ENCODE measurements around the gene KCTD1. TPM values are rescaled to one million over a fixed set of nuclear protein-coding genes. Genes with fewer than 3 reads are reported as not detected.

Gene KCTD1
- total RNA-seq, 2 experiments from 2014 or later = 3.0 to 3.5 TPM

- no peaks in the 10 kb centered on the region for H3K4me1 Mint-ChIP-seq (ENCODE audit: low read depth)
- ATAC-seq = no peak
- DNase-seq = no peak
- no peaks in the 10 kb centered on the region for H3K9me3 Mint-ChIP-seq (ENCODE audit: insufficient read depth)
- ChIA-PET CTCF (no interaction called here), POLR2A (no interaction called here)
- no peak overlapping the region for H3K27ac Mint-ChIP-seq
- no peaks in the 10 kb centered on the region for H3K36me3 Mint-ChIP-seq (ENCODE audit: low read depth)
- no peak overlapping the region for H3K4me3 Mint-ChIP-seq
- no peaks in the 10 kb centered on the region for H3K27me3 Mint-ChIP-seq (ENCODE audit: low read depth)
Observed at GRCh38 chr18:26510337-26510736, 38.0 kb downstream of the KCTD1 start.

GRCh38 chr18:26506012-26506411 is 42.3 kb downstream of the KCTD1 start:
- no peak for DNase-seq
- H3K27me3 Mint-ChIP-seq (ENCODE audit: low read depth) = no peaks in the 10 kb centered on the region
- ATAC-seq = no peak
- H3K36me3 Mint-ChIP-seq (ENCODE audit: low read depth) = no peaks in the 10 kb centered on the region
- POLR2A ChIA-PET = no interaction called here
- no peak overlapping the region for H3K4me3 Mint-ChIP-seq
- no peaks in the 10 kb centered on the region for H3K4me1 Mint-ChIP-seq (ENCODE audit: low read depth)
- no peak overlapping the region for H3K27ac Mint-ChIP-seq
- CTCF ChIA-PET = no interaction called here
- no peaks in the 10 kb centered on the region for H3K9me3 Mint-ChIP-seq (ENCODE audit: insufficient read depth)

DNA sequence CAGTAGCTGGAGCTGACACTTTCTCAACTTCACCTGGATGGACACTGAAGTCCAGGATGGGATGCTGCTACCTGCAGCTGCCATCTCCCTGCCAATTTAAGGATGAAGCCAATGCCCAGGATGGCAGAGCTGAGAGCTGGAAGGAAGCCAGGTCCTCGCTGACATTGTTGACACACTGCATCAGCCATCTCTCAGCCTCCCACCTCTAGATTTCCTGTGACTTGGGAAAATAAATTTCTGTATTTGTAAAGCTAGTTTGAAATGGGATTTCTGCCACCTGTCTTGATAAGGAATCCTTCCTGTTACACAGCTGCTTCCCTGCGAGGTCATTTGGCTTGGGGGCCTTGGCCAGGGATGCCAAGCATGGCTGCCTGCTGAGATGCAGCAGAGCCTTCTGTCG is 43.5 kb downstream of the KCTD1 start:
- CTCF ChIA-PET = no interaction called here
- Mint-ChIP-seq H3K27me3 (ENCODE audit: low read depth) (no peaks in the 10 kb centered on the region), H3K4me1 (ENCODE audit: low read depth) (no peaks in the 10 kb centered on the region), H3K27ac (no peak overlapping the region), H3K4me3 (no peak overlapping the region), H3K9me3 (ENCODE audit: insufficient read depth) (no peaks in the 10 kb centered on the region), H3K36me3 (ENCODE audit: low read depth) (no peaks in the 10 kb centered on the region)
- POLR2A ChIA-PET = no interaction called here
- ATAC-seq (no peak), DNase-seq (no peak)

DNA sequence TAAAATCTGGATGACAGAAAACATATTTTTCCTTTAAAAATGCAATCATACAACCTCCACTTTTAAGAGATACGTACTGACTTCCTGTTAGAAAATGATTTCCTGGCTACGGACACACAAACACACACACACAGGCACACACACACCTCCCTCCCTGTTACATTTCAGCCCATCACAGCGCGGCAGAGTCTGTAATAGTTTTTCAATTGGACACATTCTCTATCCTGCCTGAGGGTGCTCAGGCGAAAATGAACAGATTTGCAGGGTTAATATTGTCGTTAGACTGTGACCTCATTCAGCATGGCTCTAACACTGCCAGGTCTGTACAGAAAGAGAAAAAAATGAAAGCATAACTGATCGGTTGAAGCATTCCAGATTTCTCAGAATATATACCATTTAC is 45.0 kb downstream of the KCTD1 start:
- no peaks in the 10 kb centered on the region for H3K36me3 Mint-ChIP-seq (ENCODE audit: low read depth)
- no peak overlapping the region for H3K27ac Mint-ChIP-seq
- no peaks in the 10 kb centered on the region for H3K9me3 Mint-ChIP-seq (ENCODE audit: insufficient read depth)
- CTCF ChIA-PET = no interaction called here
- no peak for DNase-seq
- H3K4me1 Mint-ChIP-seq (ENCODE audit: low read depth) = no peaks in the 10 kb centered on the region
- no peaks in the 10 kb centered on the region for H3K27me3 Mint-ChIP-seq (ENCODE audit: low read depth)
- H3K4me3 Mint-ChIP-seq = no peak overlapping the region
- no peak for ATAC-seq
- POLR2A ChIA-PET = no interaction called here

- H3K4me1 Mint-ChIP-seq (ENCODE audit: low read depth) = no peaks in the 10 kb centered on the region
- DNase-seq (no peak), ATAC-seq (no peak)
- no peaks in the 10 kb centered on the region for H3K9me3 Mint-ChIP-seq (ENCODE audit: insufficient read depth)
- CTCF ChIA-PET = no interaction called here
- POLR2A ChIA-PET = no interaction called here
- H3K27ac Mint-ChIP-seq = no peak overlapping the region
- no peaks in the 10 kb centered on the region for H3K36me3 Mint-ChIP-seq (ENCODE audit: low read depth)
- H3K4me3 Mint-ChIP-seq = no peak overlapping the region
- H3K27me3 Mint-ChIP-seq (ENCODE audit: low read depth) = no peaks in the 10 kb centered on the region
Observed at GRCh38 chr18:26502823-26503222, 45.5 kb downstream of the KCTD1 start.

DNA sequence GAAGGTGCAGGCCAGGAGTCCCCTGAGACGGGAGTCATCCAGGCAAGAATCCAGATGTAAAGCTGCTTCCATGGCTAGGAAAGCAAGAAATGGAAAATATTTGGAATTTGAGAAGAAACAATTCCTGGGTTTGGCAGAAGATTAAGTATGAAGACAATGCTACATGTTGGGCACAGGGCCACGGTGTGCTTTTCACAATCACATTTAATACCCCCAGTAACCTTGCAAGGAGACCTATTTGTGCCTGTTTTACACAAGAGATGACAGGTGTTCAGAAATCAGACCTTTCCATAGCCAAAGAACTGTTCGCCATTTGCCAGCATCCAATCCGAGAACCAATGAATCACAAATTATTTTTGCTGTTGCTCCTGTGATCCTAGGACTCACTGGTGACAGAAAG is 50.5 kb downstream of the KCTD1 start:
- ChIA-PET CTCF (no interaction called here), POLR2A (no interaction called here)
- no peaks in the 10 kb centered on the region for H3K36me3 Mint-ChIP-seq (ENCODE audit: low read depth)
- H3K9me3 Mint-ChIP-seq (ENCODE audit: insufficient read depth) = no peaks in the 10 kb centered on the region
- H3K27me3 Mint-ChIP-seq (ENCODE audit: low read depth) = no peaks in the 10 kb centered on the region
- DNase-seq = no peak
- ATAC-seq = no peak
- no peak overlapping the region for H3K27ac Mint-ChIP-seq
- no peak overlapping the region for H3K4me3 Mint-ChIP-seq
- H3K4me1 Mint-ChIP-seq (ENCODE audit: low read depth) = no peaks in the 10 kb centered on the region

GRCh38 chr18:26496528-26496927 is 51.8 kb downstream of the KCTD1 start:
- Mint-ChIP-seq H3K4me1 (ENCODE audit: low read depth) (no peaks in the 10 kb centered on the region), H3K27me3 (ENCODE audit: low read depth) (no peaks in the 10 kb centered on the region), H3K36me3 (ENCODE audit: low read depth) (no peaks in the 10 kb centered on the region), H3K4me3 (no peak overlapping the region), H3K9me3 (ENCODE audit: insufficient read depth) (no peaks in the 10 kb centered on the region), H3K27ac (no peak overlapping the region)
- no peak for ATAC-seq
- POLR2A ChIA-PET = no interaction called here
- CTCF ChIA-PET = no interaction called here
- no peak for DNase-seq

DNA sequence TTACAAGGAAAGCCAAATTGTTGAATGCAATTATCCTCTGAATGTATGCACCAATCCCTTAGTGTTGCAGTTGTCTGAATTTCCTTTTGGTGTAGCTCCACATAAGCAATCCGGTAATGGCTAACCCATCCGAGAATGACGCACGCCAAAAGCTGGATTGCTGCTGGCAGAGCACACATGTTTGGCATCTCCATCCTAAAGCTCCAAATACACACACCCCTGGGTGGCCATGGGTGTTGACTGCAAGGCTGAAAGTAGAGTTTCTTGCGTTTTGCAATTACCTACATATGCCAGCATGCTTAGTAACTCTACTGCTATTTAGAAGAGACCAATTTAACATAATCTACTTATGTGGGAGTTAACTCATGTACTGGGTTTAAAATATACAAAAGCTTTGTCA is 53.1 kb downstream of the KCTD1 start:
- DNase-seq = no peak
- ATAC-seq = no peak
- Mint-ChIP-seq H3K27me3 (ENCODE audit: low read depth) (no peaks in the 10 kb centered on the region), H3K4me3 (no peak overlapping the region), H3K27ac (no peak overlapping the region), H3K36me3 (ENCODE audit: low read depth) (no peaks in the 10 kb centered on the region), H3K4me1 (ENCODE audit: low read depth) (no peaks in the 10 kb centered on the region), H3K9me3 (ENCODE audit: insufficient read depth) (no peaks in the 10 kb centered on the region)
- ChIA-PET CTCF (interaction anchor here (0.8 kb wide), 1 partner anchor 27 kb away, joined by 3 read pairs; no protein-coding TSS in a partner anchor), POLR2A (no interaction called here)

- no peak overlapping the region for H3K27ac Mint-ChIP-seq
- ATAC-seq = no peak
- no peaks in the 10 kb centered on the region for H3K36me3 Mint-ChIP-seq (ENCODE audit: low read depth)
- H3K4me3 Mint-ChIP-seq = no peak overlapping the region
- ChIA-PET POLR2A (no interaction called here), CTCF (no interaction called here)
- DNase-seq = no peak
- no peaks in the 10 kb centered on the region for H3K4me1 Mint-ChIP-seq (ENCODE audit: low read depth)
- H3K9me3 Mint-ChIP-seq (ENCODE audit: insufficient read depth) = no peaks in the 10 kb centered on the region
- H3K27me3 Mint-ChIP-seq (ENCODE audit: low read depth) = no peaks in the 10 kb centered on the region
Observed at GRCh38 chr18:26493021-26493420, 55.3 kb downstream of the KCTD1 start.

DNA sequence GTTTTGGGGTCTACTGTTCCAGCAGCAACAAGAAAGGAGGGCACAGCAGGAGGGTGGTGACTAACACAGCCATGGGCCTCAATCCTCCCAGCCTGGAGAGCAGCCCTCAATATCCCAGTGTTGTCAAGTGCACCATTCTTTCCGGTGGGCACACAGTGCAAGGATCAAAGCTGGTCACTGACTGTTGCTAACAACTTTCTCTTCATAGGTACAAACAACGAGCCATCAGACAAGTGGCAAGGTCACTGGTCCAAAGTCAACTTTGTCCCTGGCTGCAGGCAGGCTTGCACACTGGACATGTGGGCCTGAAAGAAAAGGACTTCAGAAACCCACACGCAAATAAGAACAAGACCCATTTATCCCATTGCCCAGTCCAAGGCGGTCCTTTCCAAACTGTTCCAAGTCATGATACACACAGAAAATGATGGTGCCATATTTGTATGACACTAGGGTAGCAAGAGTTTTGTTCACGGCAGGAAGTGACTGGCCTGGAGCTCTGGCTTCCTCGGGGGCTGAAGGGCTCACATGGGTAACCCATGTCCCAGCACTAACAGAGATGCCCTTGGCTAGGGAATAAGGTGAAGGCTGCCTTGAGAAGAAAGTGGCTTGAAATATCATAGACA is 57.0 kb downstream of the KCTD1 start:
- Mint-ChIP-seq H3K4me1 (ENCODE audit: low read depth) (no peaks in the 10 kb centered on the region), H3K9me3 (ENCODE audit: insufficient read depth) (no peaks in the 10 kb centered on the region), H3K4me3 (no peak overlapping the region), H3K36me3 (ENCODE audit: low read depth) (no peaks in the 10 kb centered on the region), H3K27ac (no peak overlapping the region), H3K27me3 (ENCODE audit: low read depth) (no peaks in the 10 kb centered on the region)
- DNase-seq (no peak), ATAC-seq (no peak)
- CTCF ChIA-PET = no interaction called here
- POLR2A ChIA-PET = no interaction called here

- DNase-seq = no peak
- Mint-ChIP-seq H3K36me3 (ENCODE audit: low read depth) (no peaks in the 10 kb centered on the region), H3K4me1 (ENCODE audit: low read depth) (no peaks in the 10 kb centered on the region)
Observed at GRCh38 chr18:26489881-26490280, 58.5 kb downstream of the KCTD1 start.

GRCh38 chr18:26489191-26489590 is 59.2 kb downstream of the KCTD1 start:
- no peak overlapping the region for H3K27ac Mint-ChIP-seq
- no peaks in the 10 kb centered on the region for H3K4me1 Mint-ChIP-seq (ENCODE audit: low read depth)
- no peaks in the 10 kb centered on the region for H3K36me3 Mint-ChIP-seq (ENCODE audit: low read depth)
- POLR2A ChIA-PET = no interaction called here
- DNase-seq (no peak), ATAC-seq (no peak)
- H3K9me3 Mint-ChIP-seq (ENCODE audit: insufficient read depth) = no peaks in the 10 kb centered on the region
- CTCF ChIA-PET = no interaction called here
- no peak overlapping the region for H3K4me3 Mint-ChIP-seq
- H3K27me3 Mint-ChIP-seq (ENCODE audit: low read depth) = no peaks in the 10 kb centered on the region

More at GRCh38 chr18:26489881-26490280, 58.5 kb downstream of the KCTD1 start:
- POLR2A ChIA-PET = no interaction called here
- Mint-ChIP-seq H3K4me3 (no peak overlapping the region), H3K27ac (no peak overlapping the region), H3K27me3 (ENCODE audit: low read depth) (no peaks in the 10 kb centered on the region), H3K9me3 (ENCODE audit: insufficient read depth) (no peaks in the 10 kb centered on the region)
- ATAC-seq = no peak
- CTCF ChIA-PET = no interaction called here

DNA sequence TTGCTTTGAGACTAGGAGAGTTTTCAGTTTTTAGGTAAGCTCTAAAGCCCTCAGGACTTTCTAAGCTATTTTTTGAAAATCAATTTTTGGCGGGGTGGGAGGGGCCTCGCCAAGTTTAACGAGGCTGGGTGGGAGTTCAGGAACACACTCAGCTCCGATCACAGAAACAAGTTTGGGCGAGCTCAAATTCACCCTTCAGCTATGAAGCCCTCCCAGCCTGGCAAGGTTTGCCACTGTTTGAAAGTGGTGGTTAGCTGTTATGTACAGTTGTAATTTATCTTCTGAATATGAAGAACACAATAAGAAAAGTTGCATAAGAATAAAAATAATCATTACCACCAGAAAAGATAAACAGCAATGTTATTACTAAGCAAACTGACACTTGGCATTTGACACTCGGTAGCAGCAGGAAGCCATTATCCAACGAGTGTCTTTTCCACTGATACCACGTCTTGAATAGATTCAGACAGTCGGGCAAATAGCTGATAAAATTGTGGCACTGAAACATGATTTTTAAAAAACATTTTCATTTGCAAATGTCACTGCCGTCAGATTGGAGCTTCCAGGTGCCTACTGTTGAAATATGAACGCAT is 59.8 kb downstream of the KCTD1 start:
- Mint-ChIP-seq H3K36me3 (ENCODE audit: low read depth) (no peaks in the 10 kb centered on the region), H3K9me3 (ENCODE audit: insufficient read depth) (no peaks in the 10 kb centered on the region), H3K27ac (no peak overlapping the region), H3K27me3 (ENCODE audit: low read depth) (no peaks in the 10 kb centered on the region), H3K4me3 (no peak overlapping the region), H3K4me1 (ENCODE audit: low read depth) (no peaks in the 10 kb centered on the region)
- ChIA-PET CTCF (interaction anchor here (1.0 to 1.2 kb wide), 2 partner anchors 60 to 104 kb away, joined by 3 to 4 read pairs; no protein-coding TSS in a partner anchor), POLR2A (no interaction called here)
- DNase-seq (no peak), ATAC-seq (no peak)

Measured in activated CD8-positive, alpha-beta T cell treated with anti-CD3 and anti-CD28 coated beads, Interleukin-2, amount 10 ng/mL, durations not matched to agents 7 days and 5 days (primary cell).